HepG2 (cell line): ENCODE measurements around the gene GDF7. TPM values are rescaled to one million over a fixed set of nuclear protein-coding genes. Genes with fewer than 3 reads are reported as not detected.
A peak's percentile ranks its signal among the peaks of the same experiment; 100 is the strongest.

Source experiments
- CCAR2 ChIP-seq: fragments of 200-400 bp; formaldehyde crosslinking; optimal IDR thresholded peaks from 2 replicates; pipeline ENCODE3; 2018; ENCODE audit warnings: low read depth, mild to moderate bottlenecking, low read length, moderate library complexity
- FOXO4 ChIP-seq: sonication (generic); formaldehyde crosslinking; conservative IDR thresholded peaks from 2 replicates; pipeline ENCODE4 v1.8.1; 2023; ENCODE audit warnings: missing genetic modification reagents
- MED8 ChIP-seq: sonication (generic); formaldehyde crosslinking; IDR thresholded peaks from 2 replicates; pipeline ENCODE4 v1.8.1; 2023; ENCODE audit warnings: mild to moderate bottlenecking, missing genetic modification reagents; ENCODE audit not compliant: insufficient replicate concordance
- MIER3 ChIP-seq: IDR thresholded peaks from 2 replicates; pipeline ENCODE4 v1.6.1; 2016; ENCODE audit warnings: missing compliant biosample characterization, borderline replicate concordance
- MIXL1 ChIP-seq: IDR thresholded peaks from 2 replicates; pipeline ENCODE4 v1.6.1; 2016
- MYC ChIP-seq: sonication (generic); formaldehyde crosslinking; IDR thresholded peaks from 2 replicates; pipeline ENCODE4 v1.9.0; 2021; ENCODE audit warnings: missing genetic modification reagents, borderline replicate concordance
- NFE2L2 ChIP-seq: fragments of 150-350 bp; IDR thresholded peaks from 2 replicates; pipeline ENCODE4 v1.6.1; 2014; ENCODE audit warnings: low read length
- NFYC ChIP-seq: IDR thresholded peaks from 2 replicates; pipeline ENCODE4 v1.6.1; 2016; ENCODE audit warnings: missing genetic modification reagents, missing compliant biosample characterization
- RBM39 ChIP-seq: fragments of 200-400 bp; formaldehyde crosslinking; IDR thresholded peaks from one replicate; pipeline ENCODE4 v1.6.1; 2018; ENCODE audit warnings: antibody characterized with exemption, mild to moderate bottlenecking, low read depth, low read length; ENCODE audit not compliant: poor library complexity, severe bottlenecking
- RXRA ChIP-seq: sonication (generic); formaldehyde crosslinking; IDR thresholded peaks from 2 replicates; pipeline ENCODE4 v1.5.1; 2020; ENCODE audit warnings: missing genetic modification reagents
- TCF12 ChIP-seq, 2 experiments: fragments of 450-650 bp in 1 of 2; sonication (generic) in 1 of 2; formaldehyde crosslinking in 1 of 2; IDR thresholded peaks; 2 replicates each; pipeline versions ENCODE4 v1.6.1 to v1.8.0; 2017 to 2022; ENCODE audit warnings: antibody characterized with exemption in 1 of 2, mild to moderate bottlenecking in 1 of 2, missing genetic modification reagents in 1 of 2, moderate library complexity in 1 of 2
- ZBTB33 ChIP-seq: sonication (generic); formaldehyde crosslinking; IDR thresholded peaks from 2 replicates; pipeline ENCODE4 v1.4.0; 2020; ENCODE audit warnings: missing genetic modification reagents
- ZKSCAN1 ChIP-seq: fragments of 150-350 bp; IDR thresholded peaks from 2 replicates; pipeline ENCODE4 v1.6.1; 2014; ENCODE audit warnings: low read length
- ZNF282 ChIP-seq: fragments of 450-650 bp; IDR thresholded peaks from 2 replicates; pipeline ENCODE4 v1.6.1; 2018; ENCODE audit not compliant: partially characterized antibody
- ZNF30 ChIP-seq: sonication (generic); formaldehyde crosslinking; IDR thresholded peaks from 2 replicates; pipeline ENCODE4 v1.5.0; 2020; ENCODE audit warnings: mild to moderate bottlenecking, missing genetic modification reagents
- ZNF362 ChIP-seq: sonication (generic); formaldehyde crosslinking; IDR thresholded peaks from 2 replicates; pipeline ENCODE4 v1.4.0; 2020; ENCODE audit warnings: missing genetic modification reagents, mild to moderate bottlenecking, borderline replicate concordance
- ZNF451 ChIP-seq: sonication (generic); formaldehyde crosslinking; IDR thresholded peaks from 2 replicates; pipeline ENCODE4 v1.5.0; 2020; ENCODE audit warnings: mild to moderate bottlenecking, missing genetic modification reagents
- polyA plus RNA-seq, 8 experiments: library from polyadenylated mRNA; depleted of rRNA in 3 of 8; stranded (reverse) in 7 of 8; unstranded in 1 of 8; fragments of >200 nt; fragmentation: Illumina TruSeq in 4 of 8; extraction: Trizol in 4 of 8; gene quantifications; 2 replicates each; pipeline versions ENCODE4 v1.2.1 to v1.2.3, GENCODE V29; 2011 to 2016; ENCODE audit warnings: low read depth in 4 of 8, missing spikeins in 1 of 8, mixed read lengths in 1 of 8; ENCODE audit not compliant: insufficient read depth in 1 of 8
- total RNA-seq, 5 experiments: library from RNA; depleted of rRNA; stranded (reverse); fragments of >200 nt; fragmentation: Illumina TruSeq; extraction: Trizol; gene quantifications; 2 replicates each; pipeline ENCODE4 v1.2.3, GENCODE V29; 2016; ENCODE audit warnings: low read depth in 1 of 5
- TF ChIP-seq, protein P1 (sequence below), 2 experiments: sonication (generic) in 1 of 2; formaldehyde crosslinking in 1 of 2; IDR thresholded peaks; 2 replicates each; pipeline versions ENCODE4 v1.4.0 to v1.6.1; 2016 to 2020; ENCODE audit warnings: borderline replicate concordance in 1 of 2, low read depth in 1 of 2, mild to moderate bottlenecking in 1 of 2, missing genetic modification reagents in 1 of 2
- TF ChIP-seq, protein P2 (sequence below): sonication (generic); formaldehyde crosslinking; IDR thresholded peaks from 2 replicates; pipeline ENCODE4 v1.5.1; 2020; ENCODE audit warnings: missing genetic modification reagents, mild to moderate bottlenecking, borderline replicate concordance

Gene GDF7
- total and polyA plus RNA-seq, 2 of the 13 experiments (the other 11 are each of a cell fraction or from before 2014, with no cell fraction given), result 1.6 to 15.0 TPM

GRCh38 chr2:20666304-20667150, at the start of gene GDF7 (continued):
- TF ChIP-seq ZBTB33 (no peak), NFYC (CRISPR knock-in tag) (no peak), TCF12 (IDR thresholded peaks at IDR 0.05) (no peak), TCF12 (CRISPR knock-in tag; IDR thresholded peaks at IDR 0.05) (no peak), MIXL1 (CRISPR knock-in tag) (no peak), RBM39 (peak; percentile 47), ZNF362 (CRISPR knock-in tag) (no peak), MYC (CRISPR knock-in tag) (peak; percentile 44; the same call in 1 of the 2 replicates), ZNF30 (no peak), NFE2L2 (no peak), ZNF282 (no peak), RXRA (CRISPR knock-in tag) (no peak), MIER3 (CRISPR knock-in tag) (no peak), CCAR2 (no peak), MED8 (CRISPR knock-in tag) (peak; percentile 65), ZKSCAN1 (no peak), ZNF451 (peak; percentile 32; the same call in 1 of the 2 replicates), FOXO4 (CRISPR knock-in tag) (no peak)
- TF ChIP-seq, protein P1, sequence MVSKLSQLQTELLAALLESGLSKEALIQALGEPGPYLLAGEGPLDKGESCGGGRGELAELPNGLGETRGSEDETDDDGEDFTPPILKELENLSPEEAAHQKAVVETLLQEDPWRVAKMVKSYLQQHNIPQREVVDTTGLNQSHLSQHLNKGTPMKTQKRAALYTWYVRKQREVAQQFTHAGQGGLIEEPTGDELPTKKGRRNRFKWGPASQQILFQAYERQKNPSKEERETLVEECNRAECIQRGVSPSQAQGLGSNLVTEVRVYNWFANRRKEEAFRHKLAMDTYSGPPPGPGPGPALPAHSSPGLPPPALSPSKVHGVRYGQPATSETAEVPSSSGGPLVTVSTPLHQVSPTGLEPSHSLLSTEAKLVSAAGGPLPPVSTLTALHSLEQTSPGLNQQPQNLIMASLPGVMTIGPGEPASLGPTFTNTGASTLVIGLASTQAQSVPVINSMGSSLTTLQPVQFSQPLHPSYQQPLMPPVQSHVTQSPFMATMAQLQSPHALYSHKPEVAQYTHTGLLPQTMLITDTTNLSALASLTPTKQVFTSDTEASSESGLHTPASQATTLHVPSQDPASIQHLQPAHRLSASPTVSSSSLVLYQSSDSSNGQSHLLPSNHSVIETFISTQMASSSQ (IDR thresholded peaks at IDR 0.05; ENCODE audit: low read depth), result no peak
- TF ChIP-seq, protein P1 (CRISPR knock-in tag; IDR thresholded peaks at IDR 0.05; ENCODE audit: borderline replicate concordance), result no peak
- TF ChIP-seq, protein P2, sequence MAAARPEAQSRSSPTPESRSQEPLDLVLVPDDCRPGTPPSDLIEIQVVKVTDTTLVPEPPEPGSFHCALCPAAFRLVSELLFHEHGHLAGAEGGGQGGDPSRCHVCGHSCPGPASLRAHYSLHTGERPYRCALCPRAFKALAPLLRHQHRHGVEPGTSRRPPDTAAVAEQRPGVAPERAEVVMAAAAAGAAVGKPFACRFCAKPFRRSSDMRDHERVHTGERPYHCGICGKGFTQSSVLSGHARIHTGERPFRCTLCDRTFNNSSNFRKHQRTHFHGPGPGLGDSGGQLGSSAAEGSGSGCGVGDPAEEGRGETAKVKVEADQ (CRISPR knock-in tag), result no peak
